ENCODE data around the gene PLXND1. TPM values are rescaled to one million over a fixed set of nuclear protein-coding genes. Genes with fewer than 3 reads are reported as not detected.

PLXND1 gene
- polyA plus RNA-seq, 3 donors, result 135 to 142 (median 137) TPM

DNA sequence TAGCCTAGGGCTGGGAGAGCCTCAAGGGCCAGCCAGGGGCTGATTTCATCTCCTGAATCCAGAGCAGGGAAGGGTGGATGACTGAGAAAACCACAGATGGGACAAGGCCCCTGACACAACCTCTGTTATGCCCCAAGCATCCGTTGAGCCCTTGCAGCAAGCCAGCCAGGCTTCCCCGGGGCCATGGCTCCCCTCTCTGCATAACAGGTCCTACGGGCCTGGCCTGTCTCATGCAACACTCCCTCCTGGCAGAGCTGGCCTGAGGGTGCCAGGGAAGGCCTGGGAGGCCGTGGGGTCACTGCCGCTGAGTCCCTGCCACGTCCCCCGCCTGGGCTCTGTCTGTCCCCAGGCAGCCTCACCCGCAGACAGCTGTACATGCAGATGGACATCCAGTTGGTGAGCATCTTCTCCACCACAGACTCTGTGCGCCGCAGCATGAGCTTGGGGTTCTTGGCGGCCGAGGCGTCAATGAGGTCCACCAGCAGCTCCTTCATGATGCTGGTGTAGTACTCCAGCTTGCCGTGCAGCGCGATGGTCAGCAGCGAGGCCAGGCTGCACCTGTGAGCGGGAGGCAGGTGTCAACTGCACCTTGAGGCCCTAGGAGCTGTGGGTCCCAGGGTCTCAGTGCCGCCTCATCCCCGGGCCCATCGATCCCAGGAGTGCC lies 41.4 kb downstream of the PLXND1 start:
- DNase-seq, result no peak

GRCh38 chr3:129563850-129564535 lies 42.5 kb downstream of the PLXND1 start:
- DNase-seq, result no peak

- DNase-seq, result no peak
These were observed 43.1 kb downstream of the PLXND1 start for GRCh38 chr3:129563332-129563731.

DNA sequence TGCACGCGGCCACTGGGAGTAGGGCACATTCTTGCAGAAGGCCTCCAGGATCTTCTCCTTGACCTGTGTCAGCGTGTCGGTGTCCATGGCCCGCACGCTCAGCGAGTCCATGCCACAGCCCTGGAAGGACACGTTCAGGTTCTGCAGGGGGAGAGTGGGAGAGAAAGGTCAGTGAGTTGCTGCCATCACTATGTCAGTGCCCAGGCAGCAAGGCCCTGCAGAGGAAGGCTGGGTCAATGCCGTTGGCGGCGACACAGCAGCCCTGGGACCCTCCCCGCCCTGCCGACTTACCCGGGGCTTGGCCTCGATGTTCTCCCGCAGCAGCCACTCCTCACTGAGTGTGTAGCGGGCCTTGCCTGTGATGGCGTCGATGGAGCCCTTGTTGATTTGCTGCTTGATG lies 43.7 kb downstream of the PLXND1 start:
- DNase-seq, result no peak

DNA sequence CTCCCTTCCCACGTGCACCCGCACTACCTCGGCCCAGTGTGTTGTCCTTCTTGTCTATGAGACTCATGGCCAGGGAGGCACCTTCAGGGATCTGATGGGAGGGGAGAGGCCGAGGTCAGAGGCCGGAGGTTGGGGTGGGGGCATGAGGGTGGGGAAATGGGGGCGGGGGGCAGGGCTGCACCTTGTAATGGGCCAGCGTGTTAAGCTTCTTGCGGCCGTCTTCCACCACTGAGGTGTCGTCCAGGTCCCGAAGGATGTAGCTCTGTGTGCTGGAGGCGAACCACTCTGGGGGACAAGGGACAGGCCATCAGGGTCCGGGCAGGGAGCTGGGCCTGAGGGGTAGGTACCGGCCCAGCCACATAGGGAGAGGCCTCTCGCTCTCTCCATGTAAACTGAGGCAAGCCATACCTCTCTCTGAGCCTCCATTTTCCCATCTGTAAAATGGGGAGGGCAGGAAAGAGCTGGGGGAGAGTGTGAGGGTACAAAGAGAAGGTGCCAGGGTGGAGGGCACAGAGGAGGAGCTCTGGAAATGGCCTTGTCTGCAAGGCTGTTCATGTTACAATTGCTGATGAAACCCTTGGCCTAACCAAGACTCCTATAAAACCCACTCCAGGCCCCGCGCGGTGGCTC lies 44.7 kb downstream of the PLXND1 start:
- DNase-seq, result no peak

DNA sequence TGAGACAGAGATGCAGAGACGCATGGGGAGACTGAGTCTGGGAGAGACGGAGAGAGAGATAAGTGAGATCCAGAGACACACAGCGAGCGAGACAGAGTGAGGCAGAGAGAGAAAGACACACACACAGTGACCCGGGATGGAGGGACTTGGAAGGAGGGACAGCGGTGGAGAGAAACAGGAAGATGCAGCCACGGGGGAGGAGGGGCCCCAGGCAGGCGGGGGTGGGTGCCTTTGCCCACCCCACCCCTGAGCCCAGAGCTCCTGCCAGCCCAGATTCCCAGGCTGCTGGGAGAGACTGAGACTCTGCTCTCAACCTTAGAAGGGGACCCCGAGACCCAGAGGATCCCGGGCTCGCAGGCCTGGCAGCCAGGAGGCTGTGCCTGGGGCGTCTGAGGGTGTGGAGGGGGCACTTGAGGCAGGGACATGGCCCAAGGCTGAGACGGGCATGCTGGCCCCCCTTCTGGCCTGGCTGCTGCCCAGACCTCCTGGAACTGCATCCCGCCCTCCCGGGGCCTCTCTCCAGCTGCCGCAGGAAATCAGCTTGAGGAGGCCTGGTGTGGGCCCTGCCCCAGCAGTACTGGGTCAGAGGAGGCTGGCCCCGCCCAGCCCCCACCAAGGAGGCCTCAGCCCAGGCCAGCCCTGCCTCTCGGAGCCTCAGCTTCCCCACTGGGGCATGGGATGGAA lies 45.4 kb downstream of the PLXND1 start:
- DNase-seq, result peak; percentile 50

GRCh38 chr3:129560269-129560787 lies 46.1 kb downstream of the PLXND1 start:
- DNase-seq, result no peak

GRCh38 chr3:129559565-129560079 lies 46.9 kb downstream of the PLXND1 start:
- DNase-seq, result no peak

DNA sequence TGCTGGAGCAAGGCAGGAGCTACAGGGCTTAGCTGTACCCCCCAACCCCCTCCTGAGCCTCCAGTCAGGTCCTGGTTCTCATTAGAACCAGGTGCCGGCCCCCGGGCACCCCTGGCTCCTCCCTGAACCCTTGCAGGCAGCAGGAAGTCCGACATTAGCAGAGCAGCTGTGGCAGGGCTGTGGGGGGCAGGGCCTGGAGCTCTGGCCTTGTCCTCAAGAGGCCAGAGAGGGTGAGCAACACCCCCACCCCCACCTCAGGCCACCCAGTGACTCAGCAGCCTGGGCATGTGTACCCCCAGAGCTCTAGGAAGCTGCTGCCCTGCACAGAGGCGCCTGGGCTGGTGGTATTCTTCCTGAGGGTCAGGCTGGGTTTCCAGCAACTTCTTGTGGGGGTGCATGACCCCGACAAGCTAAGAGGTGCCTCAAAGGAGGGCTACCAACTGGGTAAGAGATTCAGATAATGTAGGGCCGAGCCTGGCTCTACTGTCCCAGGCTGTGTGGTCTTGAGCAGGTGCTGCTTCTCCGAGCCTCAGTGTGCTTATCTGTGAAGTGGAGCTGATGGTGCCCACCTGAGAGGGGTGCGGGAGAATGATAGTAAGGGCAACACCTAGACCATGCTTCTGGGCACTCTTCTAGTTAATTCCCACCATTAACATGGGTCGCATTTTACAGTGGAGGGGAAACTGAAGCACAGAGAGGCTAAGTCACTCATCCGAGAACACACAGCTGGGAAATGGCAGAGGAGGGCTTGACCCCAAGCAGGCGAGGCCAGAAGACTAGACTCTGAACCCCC lies 47.5 kb downstream of the PLXND1 start:
- no peak for DNase-seq

- no peak for DNase-seq
These were observed 48.2 kb downstream of the PLXND1 start for GRCh38 chr3:129558081-129558771.

GRCh38 chr3:129557548-129557894 lies 49.0 kb downstream of the PLXND1 start:
- DNase-seq, result no peak

GRCh38 chr3:129556890-129557547 lies 49.5 kb downstream of the PLXND1 start:
- DNase-seq, result no peak

GRCh38 chr3:129556358-129556695 lies 50.1 kb downstream of the PLXND1 start:
- no peak for DNase-seq

DNA sequence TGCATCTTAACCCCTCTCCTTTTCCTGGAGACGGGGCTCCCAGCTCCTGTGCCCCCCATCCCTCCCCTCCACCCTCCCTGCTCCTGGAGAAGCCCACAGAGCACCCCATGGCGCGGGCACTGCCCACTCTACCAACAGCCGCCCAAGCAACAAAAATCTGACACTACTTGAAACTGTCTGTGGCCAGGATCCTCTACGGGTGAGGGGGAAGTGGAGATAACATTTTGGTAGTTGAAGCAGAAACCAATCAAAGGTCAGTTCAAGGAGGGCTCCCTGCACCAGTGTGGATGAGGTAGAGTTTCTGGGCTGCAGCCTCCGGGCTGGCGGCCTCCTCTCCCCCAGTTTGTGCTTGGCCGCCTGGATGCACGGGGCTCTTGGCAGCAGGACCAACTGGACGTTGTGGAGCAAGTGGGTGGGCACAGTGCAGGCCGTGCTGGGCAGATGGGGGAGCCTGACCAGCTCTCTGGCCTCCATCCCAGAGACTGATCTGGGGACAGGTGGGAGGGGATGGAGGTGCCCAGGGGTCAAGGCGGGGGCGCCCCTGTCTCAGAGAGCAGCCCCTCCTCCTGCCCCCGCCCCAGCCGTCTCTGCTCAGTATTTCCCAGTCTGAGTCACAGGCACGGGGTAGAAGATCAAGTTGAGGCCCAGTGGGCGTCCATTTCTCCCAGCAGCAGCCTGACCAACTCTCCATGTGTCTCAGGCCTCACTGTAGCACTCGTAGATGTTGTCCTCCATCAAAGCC lies 50.7 kb downstream of the PLXND1 start:
- DNase-seq, result no peak

GRCh38 chr3:129555153-129555550 lies 51.3 kb downstream of the PLXND1 start:
- DNase-seq, result no peak

DNA sequence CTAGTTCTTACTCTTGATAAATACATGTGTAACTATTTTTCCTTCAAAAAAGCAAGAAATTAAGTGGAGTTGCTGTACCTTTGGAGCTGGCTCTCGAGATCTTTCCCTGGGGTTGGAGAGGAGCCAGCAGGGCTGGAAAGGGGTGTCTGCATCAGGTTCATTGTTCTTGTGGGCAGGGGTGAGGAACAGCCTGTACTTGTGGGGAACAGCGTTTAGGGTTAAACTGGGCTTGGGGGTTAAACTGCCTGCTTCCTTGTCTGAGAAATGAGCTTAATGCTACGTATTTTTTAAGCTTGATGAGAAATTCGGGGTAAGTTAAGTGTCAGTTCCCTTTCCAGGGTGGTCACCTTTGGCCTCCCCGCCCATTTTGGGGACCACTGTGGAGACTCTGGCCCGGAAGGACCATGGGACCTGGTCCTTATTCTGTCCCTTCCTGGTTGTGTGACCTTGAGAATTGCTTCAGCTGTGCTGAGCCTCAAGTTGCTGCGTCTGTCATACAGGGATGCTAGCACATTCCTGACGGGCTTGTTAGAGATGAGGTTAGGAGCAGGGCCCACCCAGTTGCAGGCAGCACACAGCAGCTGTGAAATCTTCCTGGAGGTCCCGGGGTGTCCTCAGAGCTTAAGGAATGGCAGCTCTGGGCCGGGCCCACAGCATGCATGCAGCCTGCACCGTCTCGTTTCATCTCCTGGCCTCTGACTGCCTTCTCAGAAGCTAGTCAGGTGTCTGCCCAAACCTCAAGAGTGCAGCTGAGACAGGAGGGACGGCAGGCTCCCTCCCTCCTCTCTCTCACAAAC lies 51.9 kb downstream of the PLXND1 start:
- no peak for DNase-seq

GRCh38 chr3:129553719-129554118 lies 52.8 kb downstream of the PLXND1 start:
- DNase-seq, result no peak

DNA sequence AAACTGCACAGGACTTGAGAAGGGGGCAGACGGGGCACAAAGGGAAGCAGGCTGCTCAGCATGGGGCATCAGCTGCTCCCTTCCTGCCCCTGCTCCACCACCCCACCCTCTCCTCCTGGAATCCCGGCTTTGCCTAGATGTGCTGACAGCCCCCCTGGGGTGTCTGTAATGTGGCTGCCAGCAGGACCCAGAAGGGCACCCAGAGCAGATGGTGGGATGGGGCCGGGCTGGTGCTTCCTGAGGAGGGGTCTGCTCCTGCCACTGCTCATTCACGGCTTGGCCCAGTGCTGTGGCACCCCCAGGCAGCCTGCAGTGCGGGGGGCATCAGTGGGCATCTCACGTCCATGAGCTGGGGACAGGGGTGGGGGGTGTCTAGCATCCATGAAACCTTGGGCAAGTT lies 53.3 kb downstream of the PLXND1 start:
- no peak for DNase-seq
